Measurements from ENCODE around the gene ZNF506.
"Not testable (repeated sequence)": the region's sequence is repeated elsewhere in the genome, so short reads cannot be mapped to it uniquely, and the experiment has no call there.

Gene ZNF506

GRCh38 chr19:19821366-19821951 is at the start of gene ZNF506:
Gene ZNF506, minus strand, starts transcription at chr19:19821750. Its CDS starts 147 bp downstream, at chr19:19821603.
- DNase-seq = no peak

- DNase-seq = not testable (repeated sequence)
These were observed 48.5 kb upstream of the ZNF506 start for GRCh38 chr19:19870086-19870485.

GRCh38 chr19:19866611-19867248 is 45.2 kb upstream of the ZNF506 start:
- no peak for DNase-seq

GRCh38 chr19:19865750-19866610 is 44.4 kb upstream of the ZNF506 start, which contains the start of gene ZNF253:
Gene ZNF253, plus strand, starts transcription at chr19:19865882. Its CDS starts 115 bp downstream, at chr19:19865997.
- DNase-seq = peak; percentile 71

- DNase-seq = no peak
These were observed 39.3 kb upstream of the ZNF506 start for GRCh38 chr19:19860756-19861390.

GRCh38 chr19:19858751-19859150 is 37.2 kb upstream of the ZNF506 start:
- DNase-seq = no peak

GRCh38 chr19:19851740-19852139 is 30.2 kb upstream of the ZNF506 start:
- DNase-seq = not testable (repeated sequence)

- DNase-seq = no peak
These were observed 27.5 kb upstream of the ZNF506 start for GRCh38 chr19:19849056-19849455.

- no peak for DNase-seq
These were observed 26.2 kb upstream of the ZNF506 start for GRCh38 chr19:19847781-19848180.

- DNase-seq = no peak
These were observed 14.0 kb upstream of the ZNF506 start for GRCh38 chr19:19835560-19836038.

- DNase-seq = no peak
These were observed 5.3 kb upstream of the ZNF506 start for GRCh38 chr19:19826875-19827274.

GRCh38 chr19:19823916-19824315 is 2.4 kb upstream of the ZNF506 start:
- no peak for DNase-seq

GRCh38 chr19:19821976-19822375 is 426 bp upstream of the ZNF506 start:
- not testable (repeated sequence) for DNase-seq

- no peak for DNase-seq
These were observed 703 bp downstream of the ZNF506 start for GRCh38 chr19:19820774-19821320.

GRCh38 chr19:19817357-19817756 is 4.2 kb downstream of the ZNF506 start:
- no peak for DNase-seq

- DNase-seq = no peak
These were observed 4.9 kb downstream of the ZNF506 start for GRCh38 chr19:19816679-19817078.

GRCh38 chr19:19811999-19812398 is 9.6 kb downstream of the ZNF506 start:
- not testable (repeated sequence) for DNase-seq

GRCh38 chr19:19805480-19805879 is 16.1 kb downstream of the ZNF506 start:
- DNase-seq = no peak

- no peak for DNase-seq
These were observed 33.5 kb downstream of the ZNF506 start for GRCh38 chr19:19788015-19788414.

GRCh38 chr19:19785476-19785875 is 36.1 kb downstream of the ZNF506 start:
- not testable (repeated sequence) for DNase-seq

GRCh38 chr19:19782783-19783182 is 38.8 kb downstream of the ZNF506 start:
- DNase-seq = no peak

- not testable (repeated sequence) for DNase-seq
These were observed 39.8 kb downstream of the ZNF506 start for GRCh38 chr19:19781791-19782190.

- DNase-seq = no peak
These were observed 42.9 kb downstream of the ZNF506 start for GRCh38 chr19:19778666-19779065.

Measured in NK-92 treated with Interleukin-12 subunit alpha and Interleukin-12 subunit beta, amount 100 ng/mL, for 24 hours (cell line).